ENCODE measurements around the gene TBL1XR1. TPM values are rescaled to one million over a fixed set of nuclear protein-coding genes. Genes with fewer than 3 reads are reported as not detected.
A peak's percentile ranks its signal among the peaks of the same experiment; 100 is the strongest.

Gene TBL1XR1
- total and polyA plus RNA-seq, 2 of the 4 experiments (the other 2 are of a cell fraction) = 25.2 to 170 TPM

DNA sequence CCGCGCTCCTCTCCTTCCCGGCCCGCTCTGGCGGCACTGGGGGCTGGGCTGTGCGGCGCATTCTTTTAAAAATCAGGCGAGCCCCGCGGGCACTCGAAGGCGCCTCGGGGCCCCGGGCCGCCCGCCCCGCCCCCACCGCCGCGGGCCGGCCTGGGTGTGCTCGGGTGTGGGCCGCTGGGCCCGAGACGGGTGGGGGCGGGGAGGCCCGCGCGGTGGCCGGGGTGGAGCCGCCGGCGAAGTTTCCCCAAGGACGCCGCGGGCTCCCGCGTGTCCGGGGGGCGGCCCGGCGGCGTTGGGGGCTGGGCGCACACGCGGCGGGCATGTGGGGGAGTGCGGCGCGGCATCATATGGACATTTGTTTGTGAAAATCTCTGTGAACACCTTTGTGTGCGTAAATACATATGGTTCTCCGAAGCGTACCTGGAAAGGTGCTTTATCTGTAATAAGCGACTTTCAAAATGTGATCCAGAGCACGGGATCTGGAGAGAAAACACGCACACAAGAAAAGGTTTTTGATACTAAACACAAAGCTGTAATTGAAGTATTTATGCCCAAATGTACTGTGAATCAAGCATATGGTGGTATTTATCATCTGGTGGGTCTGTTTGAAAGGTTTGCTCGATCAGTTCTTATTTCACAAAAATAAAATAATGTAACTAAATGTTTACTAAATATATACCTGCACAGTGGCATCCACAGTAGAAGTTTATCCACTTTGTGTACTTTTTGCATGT lies 612 bp upstream of the TBL1XR1 start:
- Histone ChIP-seq H3K27ac (ENCODE audit: insufficient read depth, low read length) (peak overlapping the region; percentile 79), H3K4ac (ENCODE audit: low read depth, low read length) (peak overlapping the region; percentile 89), H3K23ac (ENCODE audit: low read depth, low read length) (peak overlapping the region; percentile 85), H3K36me3 (ENCODE audit: control insufficient read depth, insufficient read depth, low read length) (no peaks in the 10 kb centered on the region), H3K4me2 (ENCODE audit: low read depth, low read length) (peak overlapping the region; percentile 99), H3K9me1 (ENCODE audit: insufficient read depth, low read length) (peaks cover 3% of the 10 kb centered on the region), H3K9me3 (ENCODE audit: control insufficient read depth, insufficient read depth, low read length) (no peaks in the 10 kb centered on the region), H4K20me1 (ENCODE audit: insufficient read depth, low read length) (peaks cover 18% of the 10 kb centered on the region; the same call in 1 of the 2 replicates), H4K91ac (ENCODE audit: insufficient read depth, low read depth, low read length) (peak overlapping the region; percentile 92), H2BK5ac (ENCODE audit: low read depth, low read length, poor library complexity, severe bottlenecking) (peak overlapping the region; percentile 70), H3K79me1 (ENCODE audit: low read depth in 1 of 2, low read length in 2 of 2) (peaks cover 3 to 11% of the 10 kb centered on the region in 2 experiments; a peak in 2 of 4 replicates), H3K9ac (ENCODE audit: low read depth, low read length) (peak overlapping the region; percentile 94), H3K14ac (replicated peaks; ENCODE audit: low read depth, low read length) (peak overlapping the region; percentile 93), H2AK9ac (replicated peaks; ENCODE audit: low read depth, low read length, poor library complexity) (peak overlapping the region; percentile 86), H3K27me3 (ENCODE audit: control insufficient read depth, insufficient read depth, low read length) (no peaks in the 10 kb centered on the region), H2AFZ (replicated peaks; ENCODE audit: low read length, poor library complexity) (peak overlapping the region; percentile 88), H4K5ac (ENCODE audit: low read depth, low read length) (peak overlapping the region; percentile 99), H2BK15ac (ENCODE audit: low read depth, low read length) (peak overlapping the region; percentile 86; the same call in 2 of the 3 replicates), H3K4me3 (ENCODE audit: insufficient read depth, low read depth, low read length) (peak overlapping the region; percentile 85), H3K18ac (ENCODE audit: low read depth, low read length) (peak overlapping the region; percentile 98), H3K4me1 (ENCODE audit: control insufficient read depth, insufficient read depth, low read length) (peaks cover 8% of the 10 kb centered on the region), H2AK5ac (ENCODE audit: low read depth, low read length) (peak overlapping the region; percentile 66), H2BK20ac (ENCODE audit: low read depth, low read length) (peak overlapping the region; percentile 75), H3K56ac (ENCODE audit: extremely low read depth, insufficient read depth, low read length) (peak overlapping the region; percentile 60; the same call in 1 of the 2 replicates), H4K8ac (ENCODE audit: low read depth in 2 of 2, low read length in 2 of 2) (peak overlapping the region; percentile 62 to 89), H2BK120ac (ENCODE audit: low read depth, low read length) (peak overlapping the region; percentile 94)
- in situ Hi-C loops (cut with MboI; ENCODE audit: low sequenced_read_pairs) (loop anchor here (5.0 kb wide), 2 partner anchors 164 to 269 kb away; no protein-coding TSS in a partner anchor), dilution Hi-C loops (cut with HindIII; ENCODE audit: low sequenced_read_pairs, unreplicated experiment) (no loop called here), intact Hi-C loops (cut with micrococcal nuclease) (loop anchor here (1.0 to 10.0 kb wide), 9 partner anchors 162 to 1187 kb away; no protein-coding TSS in a partner anchor)
- ATAC-seq (ENCODE audit: low read depth) (peak; percentile 69), DNase-seq (no peak)
- WGBS, 2 experiments (ENCODE audit: extremely low coverage in 2 of 2, insufficient read length in 1 of 2) = 0% methylated on average over 29 of the region's 57 CpGs; no CpG with 5 or more reads in 1 of the 2 experiments
- BruUV-seq (replicated peaks) = no TSS peak
- ChIA-PET CTCF (interaction anchor here (0.6 kb wide), 1 partner anchor 149 kb away, joined by 3 read pairs; no protein-coding TSS in a partner anchor), POLR2A (ENCODE audit: unreplicated experiment) (interaction anchor here (0.6 to 1.0 kb wide), 3 partner anchors 161 to 1140 kb away, joined by 3 read pairs; no protein-coding TSS in a partner anchor)
- TF ChIP-seq RFX5 (IDR thresholded peaks at IDR 0.05; ENCODE audit: low read depth, low read length) (no peak), BHLHE40 (IDR thresholded peaks at IDR 0.05; ENCODE audit: low read depth, low read length) (no peak), POLR2A (IDR thresholded peaks at IDR 0.05; ENCODE audit: low read depth, low read length) (0 out of 2 replicates have a peak, but pooled peaks have one; percentile 20), MXI1 (IDR thresholded peaks at IDR 0.05; ENCODE audit: borderline replicate concordance, low read depth, low read length) (peak; percentile 71; the same call in 1 of the 2 replicates)

Data from IMR-90 (cell line).